Body of pancreas (tissue), 4 donors: ENCODE data around the gene UNC119B.

ENCODE experiments used
- CTCF ChIP-seq, 7 experiments: fragments of 450-650 bp in 4 of 7; fragments of 200-600 bp in 3 of 7; sonication (generic) in 3 of 7; IDR thresholded peaks; one replicate each; pipeline ENCODE4 v1.5.1; 2016 to 2019; ENCODE audit warnings: antibody characterized with exemption in 7 of 7
- POLR2A ChIP-seq, 3 donors: fragments of 450-650 bp; IDR thresholded peaks; one replicate each; pipeline ENCODE4 v1.6.1; 2016; ENCODE audit warnings: antibody characterized with exemption in 3 of 3, mild to moderate bottlenecking in 2 of 3

GRCh38 chr12:120700886-120701285 is 9.4 kb upstream of the UNC119B start:
- no peak for TF ChIP-seq CTCF (IDR thresholded peaks at IDR 0.05)
- TF ChIP-seq POLR2A (IDR thresholded peaks at IDR 0.05) = no peak
